Measurements from ENCODE around the gene RASD2.

Gene RASD2

DNA sequence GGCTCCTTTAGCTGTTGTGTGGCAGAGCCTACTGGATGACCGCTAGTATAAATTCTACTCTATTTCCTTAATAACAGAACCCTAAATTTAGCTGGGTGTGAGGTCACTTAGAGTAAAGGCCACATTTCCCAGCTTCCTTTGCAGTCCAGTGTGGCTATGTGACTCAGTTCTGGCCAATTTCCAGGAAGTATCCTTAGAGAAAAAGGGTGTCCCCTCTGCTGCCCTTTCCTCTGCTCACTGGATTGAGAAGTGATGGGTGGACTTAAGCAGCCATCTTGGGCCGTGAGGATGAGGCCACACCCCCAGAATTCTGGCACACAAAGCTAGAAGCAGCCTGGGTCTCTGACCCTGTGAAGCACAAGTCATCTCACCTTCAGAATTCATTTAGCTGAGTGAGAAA lies 11.7 kb upstream of the RASD2 start:
- no peak overlapping the region for H3K4me3 ChIP-seq (ENCODE audit: low read depth, low read length)
- no peak for DNase-seq (ENCODE audit: low read depth)
- no peak for TF ChIP-seq MAX (IDR thresholded peaks at IDR 0.05; ENCODE audit: low read depth, low read length)

GRCh38 chr22:35530700-35531099 lies 9.9 kb upstream of the RASD2 start:
- H3K4me3 ChIP-seq (ENCODE audit: low read depth, low read length) = no peak overlapping the region
- DNase-seq (ENCODE audit: low read depth) = no peak
- no peak for TF ChIP-seq MAX (IDR thresholded peaks at IDR 0.05; ENCODE audit: low read depth, low read length)
- TF ChIP-seq MYC (IDR thresholded peaks at IDR 0.05; ENCODE audit: low read depth, low read length) = no peak
- TF ChIP-seq CTCF (IDR thresholded peaks at IDR 0.05; ENCODE audit: low read depth, low read length) = no peak
- TF ChIP-seq POLR2A (IDR thresholded peaks at IDR 0.05; ENCODE audit: extremely low read depth, insufficient read length) = no peak

DNA sequence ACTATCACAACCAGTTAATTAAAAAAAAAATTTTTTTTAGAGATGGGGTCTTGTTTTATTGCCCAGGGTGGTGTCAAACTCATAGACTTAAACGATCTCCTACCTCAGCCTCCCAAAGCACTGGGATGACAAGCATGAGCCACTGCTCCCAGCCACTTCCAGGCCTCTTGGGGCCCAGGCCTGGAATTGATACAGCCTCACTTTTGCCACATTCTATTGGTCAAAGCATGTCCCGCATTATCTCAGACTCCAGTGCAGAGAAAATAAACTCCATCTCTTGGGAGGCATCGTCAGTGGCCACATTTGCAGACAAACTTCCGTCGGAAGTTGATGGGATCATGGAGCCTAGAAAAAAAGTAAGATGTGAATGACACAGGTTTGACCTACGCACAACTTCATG lies 9.4 kb upstream of the RASD2 start:
- no peak overlapping the region for H3K4me3 ChIP-seq (ENCODE audit: low read depth, low read length)
- no peak for DNase-seq (ENCODE audit: low read depth)
- TF ChIP-seq CTCF (IDR thresholded peaks at IDR 0.05; ENCODE audit: low read depth, low read length) = no peak
- no peak for TF ChIP-seq MYC (IDR thresholded peaks at IDR 0.05; ENCODE audit: low read depth, low read length)
- no peak for TF ChIP-seq POLR2A (IDR thresholded peaks at IDR 0.05; ENCODE audit: extremely low read depth, insufficient read length)
- no peak for TF ChIP-seq MAX (IDR thresholded peaks at IDR 0.05; ENCODE audit: low read depth, low read length)

DNA sequence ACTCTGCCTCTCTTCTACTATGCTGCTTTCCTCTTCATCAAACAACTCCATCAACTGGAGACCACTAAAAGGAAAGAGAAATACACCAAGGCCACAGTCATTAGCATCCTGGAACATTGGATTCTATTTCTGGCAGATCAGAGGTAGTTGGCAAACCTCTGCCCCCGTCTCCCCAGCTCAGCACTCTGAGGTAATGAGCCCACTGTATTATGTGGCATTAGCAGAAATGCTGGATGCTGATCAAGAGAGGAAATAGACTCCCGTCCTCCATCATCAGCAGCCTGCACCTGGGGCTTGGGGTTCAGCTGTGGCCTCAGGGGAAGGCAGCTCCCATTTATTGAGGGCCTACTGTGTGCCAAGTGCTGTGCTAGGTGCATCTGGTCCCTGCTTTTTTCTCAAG lies 9.0 kb upstream of the RASD2 start:
- no peak for DNase-seq (ENCODE audit: low read depth)
- no peak for TF ChIP-seq MAX (IDR thresholded peaks at IDR 0.05; ENCODE audit: low read depth, low read length)
- TF ChIP-seq POLR2A (IDR thresholded peaks at IDR 0.05; ENCODE audit: extremely low read depth, insufficient read length) = no peak
- TF ChIP-seq MYC (IDR thresholded peaks at IDR 0.05; ENCODE audit: low read depth, low read length) = no peak
- TF ChIP-seq CTCF (IDR thresholded peaks at IDR 0.05; ENCODE audit: low read depth, low read length) = no peak
- H3K4me3 ChIP-seq (ENCODE audit: low read depth, low read length) = no peak overlapping the region

- TF ChIP-seq MYC (IDR thresholded peaks at IDR 0.05; ENCODE audit: low read depth, low read length) (no peak), MAX (IDR thresholded peaks at IDR 0.05; ENCODE audit: low read depth, low read length) (no peak), POLR2A (IDR thresholded peaks at IDR 0.05; ENCODE audit: extremely low read depth, insufficient read length) (no peak), CTCF (IDR thresholded peaks at IDR 0.05; ENCODE audit: low read depth, low read length) (no peak)
- no peak overlapping the region for H3K4me3 ChIP-seq (ENCODE audit: low read depth, low read length)
- no peak for DNase-seq (ENCODE audit: low read depth)
Observed at GRCh38 chr22:35533365-35534029, 7.1 kb upstream of the RASD2 start.

DNA sequence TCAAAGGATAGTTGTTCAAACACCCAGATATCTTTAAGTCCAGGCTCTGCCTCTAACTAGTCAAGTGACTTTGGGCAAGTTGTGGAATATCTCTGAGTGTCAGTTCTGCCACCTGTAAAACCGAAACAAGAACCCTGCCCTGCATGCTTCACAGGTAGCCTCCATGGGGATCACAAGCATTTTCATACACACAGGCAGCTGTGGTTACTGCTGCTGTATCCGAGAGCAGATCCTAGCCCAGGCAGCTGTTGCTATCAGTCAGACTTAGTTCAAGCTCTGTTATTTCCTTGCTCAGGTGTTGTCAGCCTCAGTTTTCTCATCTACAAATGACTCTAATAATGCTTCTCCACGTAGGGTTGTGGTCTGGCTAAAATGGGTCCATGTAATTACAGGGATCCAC lies 6.5 kb upstream of the RASD2 start:
- DNase-seq (ENCODE audit: low read depth) = no peak
- TF ChIP-seq MYC (IDR thresholded peaks at IDR 0.05; ENCODE audit: low read depth, low read length) (no peak), POLR2A (IDR thresholded peaks at IDR 0.05; ENCODE audit: extremely low read depth, insufficient read length) (no peak), CTCF (IDR thresholded peaks at IDR 0.05; ENCODE audit: low read depth, low read length) (no peak), MAX (IDR thresholded peaks at IDR 0.05; ENCODE audit: low read depth, low read length) (no peak)
- no peak overlapping the region for H3K4me3 ChIP-seq (ENCODE audit: low read depth, low read length)

Data from NB4 (cell line).